Stimulated activated CD8-positive, alpha-beta memory T cell treated with anti-CD3 and anti-CD28 coated beads, Interleukin-4, amount 100 ng/mL, for 48 hours (primary cell): ENCODE measurements around the gene GBF1.

Experiments
- DNase-seq: peaks from one replicate; pipeline ENCODE4 v3.0.0-alpha.2; 2020

GBF1 gene

GRCh38 chr10:102398172-102399020 is 153.1 kb downstream of the GBF1 start:
- no peak for DNase-seq

GRCh38 chr10:102399217-102400021 is 154.1 kb downstream of the GBF1 start:
- DNase-seq, result peak; percentile 92

- no peak for DNase-seq
Observed at GRCh38 chr10:102400076-102400475, 154.7 kb downstream of the GBF1 start.

GRCh38 chr10:102400598-102401341 is 155.4 kb downstream of the GBF1 start:
- DNase-seq, result no peak

DNA sequence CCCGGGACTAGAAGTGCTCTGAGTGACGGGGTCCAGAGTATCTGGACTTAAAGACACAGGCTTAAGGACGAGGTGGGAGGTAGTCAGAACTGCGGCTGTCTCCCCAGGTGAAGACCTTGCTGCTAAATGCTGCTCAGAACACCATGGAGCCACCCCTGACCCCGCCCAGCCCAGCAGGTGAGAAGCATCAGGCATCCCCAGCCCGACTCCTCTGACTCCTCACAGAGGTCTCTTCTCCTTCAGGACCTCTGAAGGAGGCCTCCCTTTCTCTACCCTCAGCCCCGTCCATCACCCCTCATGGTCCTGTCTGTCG is 156.0 kb downstream of the GBF1 start:
- DNase-seq, result no peak

DNA sequence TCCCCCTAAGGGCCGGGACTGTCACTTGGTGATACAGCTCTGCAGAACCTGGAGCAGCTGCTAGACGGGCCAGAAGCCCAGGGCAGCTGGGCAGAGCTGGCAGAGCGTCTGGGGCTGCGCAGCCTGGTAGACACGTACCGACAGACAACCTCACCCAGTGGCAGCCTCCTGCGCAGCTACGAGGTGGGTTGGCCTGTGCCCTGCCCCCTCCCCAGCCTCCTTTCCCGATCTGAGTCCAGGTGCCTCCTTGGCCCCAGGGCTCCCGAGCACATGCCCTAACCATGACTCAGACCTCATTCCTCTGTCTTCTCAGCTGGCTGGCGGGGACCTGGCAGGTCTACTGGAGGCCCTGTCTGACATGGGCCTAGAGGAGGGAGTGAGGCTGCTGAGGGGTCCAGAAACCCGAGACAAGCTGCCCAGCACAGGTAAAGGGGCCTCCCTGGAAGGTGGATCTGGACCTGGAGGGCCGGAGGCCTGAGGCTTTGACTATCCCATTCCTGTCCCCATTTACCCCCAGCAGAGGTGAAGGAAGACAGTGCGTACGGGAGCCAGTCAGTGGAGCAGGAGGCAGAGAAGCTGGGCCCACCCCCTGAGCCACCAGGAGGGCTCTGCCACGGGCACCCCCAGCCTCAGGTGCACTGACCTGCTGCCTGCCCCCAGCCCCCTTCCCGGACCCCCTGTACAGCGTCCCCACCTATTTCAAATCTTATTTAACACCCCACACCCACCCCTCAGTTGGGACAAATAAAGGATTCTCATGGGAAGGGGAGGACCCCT is 156.6 kb downstream of the GBF1 start:
- DNase-seq, result no peak

DNA sequence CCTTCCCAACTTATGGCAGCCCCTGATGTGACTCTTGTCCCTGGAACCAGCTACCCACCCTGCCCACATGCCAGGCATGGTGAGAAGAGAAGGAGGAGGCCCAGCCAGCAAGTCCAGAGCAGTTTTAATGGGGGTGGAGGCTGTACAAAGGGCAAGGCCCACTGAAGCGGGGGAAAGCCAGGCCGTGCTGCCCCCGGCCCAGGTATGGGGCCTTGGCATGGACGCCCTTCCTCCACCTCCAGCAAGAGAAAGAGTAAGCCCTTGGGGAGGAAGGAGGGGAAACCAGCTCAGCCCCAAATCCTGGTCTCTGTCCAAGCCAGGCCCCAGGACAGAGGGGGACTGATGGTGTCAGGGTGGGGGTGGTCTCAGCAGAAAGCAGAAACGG is 157.2 kb downstream of the GBF1 start:
- DNase-seq, result no peak

- no peak for DNase-seq
Observed at GRCh38 chr10:102403115-102403514, 157.8 kb downstream of the GBF1 start.

GRCh38 chr10:102404361-102405107 is 159.2 kb downstream of the GBF1 start:
- no peak for DNase-seq

DNA sequence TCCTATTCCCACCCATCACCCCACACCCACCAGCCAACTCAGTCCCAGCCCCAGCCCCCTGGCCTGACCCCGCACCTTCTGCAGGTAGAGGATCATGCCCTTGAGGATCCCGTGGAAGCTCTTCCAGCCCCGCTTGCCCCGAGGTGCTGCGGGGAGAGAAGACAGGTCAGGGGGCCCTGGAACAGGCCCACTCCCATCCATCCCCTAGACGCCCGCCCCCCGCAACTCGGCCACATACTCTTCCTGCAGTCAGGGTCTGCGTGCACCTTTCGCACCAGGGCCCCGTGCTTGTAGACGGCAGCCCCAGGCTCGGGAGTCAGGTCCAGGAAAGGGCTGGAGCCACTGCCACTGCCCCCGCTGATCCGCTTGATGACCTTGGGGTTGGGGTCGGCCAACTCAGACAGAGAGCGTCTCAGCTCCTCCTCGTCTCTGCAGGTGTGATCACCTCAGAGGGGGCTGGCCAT is 159.8 kb downstream of the GBF1 start:
- DNase-seq, result no peak

DNA sequence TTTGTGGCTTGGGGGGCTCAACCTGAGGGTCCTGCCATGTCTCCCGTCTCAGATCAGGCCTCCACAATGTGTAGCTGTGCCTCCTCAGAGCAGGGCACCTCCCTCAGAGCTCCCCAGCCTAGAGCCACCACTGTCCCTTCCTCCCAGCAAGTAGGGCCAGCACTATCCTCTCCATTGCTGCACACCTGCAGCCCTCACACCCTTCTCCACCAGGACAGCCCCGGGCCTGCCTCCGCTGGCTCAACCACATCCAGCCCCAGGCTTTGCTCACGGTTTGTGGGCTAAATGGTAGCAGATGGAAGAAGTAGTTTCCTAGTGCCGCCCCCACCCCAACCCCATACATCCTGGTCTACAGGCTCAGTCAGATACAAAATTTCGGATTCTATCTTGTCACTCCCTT is 160.3 kb downstream of the GBF1 start:
- DNase-seq, result no peak

DNA sequence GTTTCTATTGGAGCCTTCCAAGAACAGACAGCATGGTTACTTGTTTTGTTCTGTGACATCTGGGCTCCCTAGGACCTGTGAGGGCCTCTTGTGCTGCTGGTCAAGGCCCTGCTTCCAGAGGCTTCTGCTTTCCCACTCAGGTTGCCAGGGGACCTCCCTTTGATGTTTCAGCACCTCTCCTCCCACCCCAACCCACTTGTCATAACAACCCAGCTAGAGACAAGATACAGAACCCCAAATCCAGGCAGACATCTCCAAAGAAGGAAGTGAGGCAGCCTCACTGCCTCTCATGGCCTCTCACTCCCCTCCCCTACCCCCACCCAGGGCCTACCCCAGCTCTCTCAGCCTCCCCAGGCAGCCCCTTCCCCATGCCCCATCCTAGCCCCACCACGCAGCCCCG is 161.5 kb downstream of the GBF1 start:
- DNase-seq, result no peak

- DNase-seq, result no peak
Observed at GRCh38 chr10:102407425-102408130, 162.2 kb downstream of the GBF1 start.

DNA sequence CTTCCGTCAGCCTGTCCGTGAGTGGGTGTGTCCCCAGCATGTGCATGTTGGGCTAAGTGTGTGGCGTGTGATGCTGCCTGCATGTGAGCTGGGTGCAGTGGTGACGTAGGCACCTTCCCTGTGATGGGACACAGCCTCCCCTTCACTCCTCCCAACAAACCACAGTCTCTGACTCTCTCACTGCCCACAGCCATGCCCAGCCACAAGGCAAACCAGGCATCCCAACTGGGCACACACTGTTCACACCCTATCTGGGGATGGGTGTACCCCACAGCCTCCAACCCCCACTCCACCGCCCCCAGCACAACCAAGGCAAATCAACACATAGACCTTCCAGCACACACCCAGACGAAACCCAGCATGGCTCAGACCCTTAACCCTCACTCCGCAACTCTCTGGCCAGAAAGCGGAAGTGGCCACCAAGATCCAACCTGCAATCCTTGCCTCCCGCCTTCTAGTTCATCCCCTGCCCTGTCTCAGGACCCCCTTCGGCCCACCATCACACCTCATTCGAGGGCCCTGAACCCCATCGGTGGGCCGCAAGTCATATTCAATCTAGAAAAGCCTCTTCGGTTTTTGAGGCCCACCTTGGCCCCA is 162.9 kb downstream of the GBF1 start:
- no peak for DNase-seq

GRCh38 chr10:102408728-102409603 is 163.6 kb downstream of the GBF1 start:
- peak; percentile 86 for DNase-seq

DNA sequence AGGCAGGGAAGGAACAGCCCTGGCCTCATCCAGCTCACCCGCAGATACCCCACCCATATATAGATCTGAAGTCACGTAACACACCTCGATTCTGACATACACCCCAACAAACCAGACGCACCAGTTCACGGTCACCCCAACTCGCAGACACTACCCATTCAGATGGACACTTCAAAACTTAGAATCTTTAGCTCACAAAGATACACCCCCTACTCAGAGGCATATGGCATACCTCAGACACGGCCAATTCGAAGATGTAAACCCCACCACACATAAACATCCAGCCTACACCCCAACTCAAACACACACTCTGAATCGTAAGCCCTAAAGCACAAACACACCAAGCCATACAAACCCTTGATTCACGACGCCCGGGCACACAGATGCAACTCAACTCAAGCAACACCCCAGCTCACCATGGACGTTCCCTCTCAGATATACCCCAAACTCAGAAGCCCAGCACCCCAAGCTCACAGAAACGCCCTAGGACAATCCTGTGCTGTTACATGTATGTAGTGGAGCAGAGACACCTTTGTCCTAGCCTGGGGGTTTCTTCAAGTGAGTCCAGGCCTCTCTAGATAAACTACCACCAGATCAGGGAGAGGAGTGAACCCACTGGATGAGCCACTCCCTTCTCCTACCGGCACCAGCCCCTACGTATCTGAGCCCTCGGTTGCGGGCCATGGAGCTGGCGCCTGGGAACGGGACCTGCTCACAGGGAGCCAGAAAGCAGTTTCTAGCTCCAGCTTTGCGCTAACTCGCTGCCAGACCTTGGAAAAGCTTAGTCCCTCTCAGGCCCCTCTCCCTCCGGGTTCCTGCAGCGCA is 164.5 kb downstream of the GBF1 start:
- no peak for DNase-seq

- peak; percentile 73 for DNase-seq
Observed at GRCh38 chr10:102410429-102411073, 165.2 kb downstream of the GBF1 start.
